GM21423 (cell line): Measurements from ENCODE around the gene GPHN.

Source experiments
- ATAC-seq: cut with Tn5 transposase; IDR thresholded peaks from one replicate; pipeline ENCODE4 v1.9.1; 2021; ENCODE audit warnings: mild to moderate bottlenecking, moderate library complexity; ENCODE audit not compliant: unreplicated experiment

Gene GPHN

GRCh38 chr14:67192366-67192765 is 684.4 kb downstream of the GPHN start:
- no peak for ATAC-seq

GRCh38 chr14:67195279-67195678 is 687.3 kb downstream of the GPHN start:
- no peak for ATAC-seq

GRCh38 chr14:67199016-67199415 is 691.1 kb downstream of the GPHN start:
- ATAC-seq: no peak

DNA sequence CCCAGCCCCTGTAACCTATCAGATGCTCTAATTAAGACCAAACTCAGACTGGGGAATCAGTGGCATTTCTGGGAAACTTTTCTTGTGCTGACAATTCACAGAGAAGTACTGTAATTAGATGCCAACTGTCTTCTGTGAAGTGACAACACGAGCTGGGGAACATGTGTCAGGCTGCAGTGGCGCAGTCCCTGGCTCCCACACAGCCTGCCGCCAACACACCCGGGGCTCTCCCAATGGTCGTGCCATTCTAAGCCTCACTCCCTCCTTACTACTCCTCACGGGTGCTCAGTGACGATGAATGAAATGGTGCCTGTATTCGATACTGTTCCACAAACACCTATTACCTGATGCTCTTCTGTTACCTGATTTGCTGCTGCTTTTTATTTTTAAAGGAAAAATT is 699.9 kb downstream of the GPHN start:
- no peak for ATAC-seq

DNA sequence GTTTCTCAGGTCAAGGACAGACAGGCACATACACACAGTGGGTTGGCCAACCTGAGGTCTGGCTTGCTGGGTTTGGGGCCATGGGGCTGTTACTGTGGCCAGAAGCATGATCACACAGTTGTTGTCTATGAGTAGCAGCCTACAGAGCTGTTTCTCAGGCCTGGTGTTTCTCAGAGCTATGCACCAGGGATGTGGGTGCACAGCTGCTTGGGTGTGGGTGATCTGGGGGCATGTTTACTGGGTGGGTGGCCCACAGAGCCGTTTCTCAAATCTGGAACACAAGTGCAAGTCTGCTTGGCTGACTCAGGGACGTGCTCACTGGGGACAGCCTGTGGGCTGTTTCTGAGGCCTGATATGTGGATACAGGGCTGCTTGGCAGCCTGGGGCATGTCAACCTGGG is 710.2 kb downstream of the GPHN start:
- no peak for ATAC-seq

GRCh38 chr14:67221248-67221981 is 713.5 kb downstream of the GPHN start:
- no peak for ATAC-seq

DNA sequence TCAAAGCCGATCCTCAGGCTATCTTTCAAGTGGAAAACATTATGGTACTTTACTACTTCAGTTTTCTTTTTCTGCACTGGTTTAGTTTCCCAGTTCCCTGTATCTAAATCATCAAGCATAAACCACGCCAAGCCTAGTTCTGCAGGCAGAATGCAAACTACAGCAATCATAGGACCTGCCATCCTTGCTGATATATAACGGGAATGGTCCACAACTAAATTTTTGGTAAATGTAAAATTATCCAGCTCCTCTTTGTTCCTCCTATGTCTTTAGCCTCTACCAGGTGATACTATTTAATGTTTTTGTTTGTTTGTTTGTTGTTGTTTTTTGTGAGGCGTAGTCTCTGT is 714.0 kb downstream of the GPHN start:
- ATAC-seq: no peak

DNA sequence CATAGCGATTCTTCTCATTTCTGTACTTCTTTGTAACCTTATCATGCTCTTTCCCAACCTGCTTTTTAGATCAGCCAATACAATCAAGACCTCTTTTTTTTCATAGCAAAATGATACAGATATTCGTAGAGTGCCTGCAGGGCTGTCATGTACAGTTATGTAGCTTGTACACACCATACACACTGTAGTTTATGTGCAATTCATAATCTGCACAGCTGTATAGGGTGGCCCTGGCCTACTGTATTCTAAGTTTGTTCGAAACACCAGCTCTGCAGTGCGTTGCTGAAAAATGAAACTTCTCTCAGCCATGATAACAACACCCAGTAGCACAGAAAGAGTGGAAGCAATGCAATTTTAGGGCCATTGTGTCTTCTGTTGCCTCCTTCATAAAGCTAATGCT is 717.6 kb downstream of the GPHN start:
- no peak for ATAC-seq

DNA sequence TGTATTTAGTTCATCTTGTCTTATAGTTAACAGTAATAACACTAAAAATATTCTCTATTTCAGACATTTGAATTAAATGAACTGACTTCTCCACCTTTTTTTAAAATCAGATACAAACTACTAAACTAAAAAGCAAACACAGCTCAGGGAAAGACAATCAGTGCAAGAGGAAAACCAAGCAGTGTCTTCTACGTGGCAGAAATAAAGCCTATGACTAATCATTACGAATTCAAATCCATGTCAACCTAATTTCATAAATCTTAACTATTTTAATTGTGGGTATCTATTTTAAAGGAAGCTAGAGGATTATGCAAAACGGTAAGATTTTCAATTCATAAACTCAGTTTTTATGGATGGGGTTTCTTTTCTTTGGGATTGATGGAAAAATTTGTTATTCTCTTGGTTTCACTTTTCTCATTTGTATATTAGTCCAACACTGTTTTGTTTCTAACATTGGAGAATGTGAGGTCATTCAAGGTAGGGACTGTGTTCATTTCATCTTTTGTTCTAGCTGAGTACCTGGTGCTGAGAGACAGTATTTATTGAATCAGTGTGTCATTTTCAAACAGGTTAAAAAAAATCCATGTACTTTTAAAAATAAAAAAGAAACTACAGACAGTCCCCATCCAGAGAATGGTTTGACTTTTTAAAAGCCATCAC is 720.5 kb downstream of the GPHN start:
- no peak for ATAC-seq
